ENCODE measurements around the gene OR2J1. TPM values are rescaled to one million over a fixed set of nuclear protein-coding genes. Genes with fewer than 3 reads are reported as not detected.
"Not testable (repeated sequence)": the region's sequence is repeated elsewhere in the genome, so short reads cannot be mapped to it uniquely, and the experiment has no call there.

The OR2J1 gene
- total RNA-seq, 6 donors from 2014 or later, result 0.49 TPM; not detected in 5

DNA sequence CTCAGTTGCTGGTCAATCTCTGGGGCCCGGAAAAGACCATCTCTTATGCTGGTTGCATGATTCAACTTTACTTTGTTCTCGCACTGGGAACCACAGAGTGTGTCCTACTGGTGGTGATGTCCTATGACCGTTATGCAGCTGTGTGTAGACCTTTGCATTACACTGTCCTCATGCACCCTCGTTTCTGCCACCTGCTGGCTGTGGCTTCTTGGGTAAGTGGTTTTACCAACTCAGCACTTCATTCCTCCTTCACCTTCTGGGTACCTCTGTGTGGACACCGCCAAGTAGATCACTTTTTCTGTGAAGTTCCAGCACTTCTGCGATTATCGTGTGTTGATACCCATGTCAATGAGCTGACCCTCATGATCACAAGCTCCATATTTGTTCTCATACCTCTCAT lies 12.8 kb downstream of the OR2J1 start:
- H3K27ac ChIP-seq, result no peak overlapping the region
- ATAC-seq (ENCODE audit: low FRiP score in 2 of 2), result no peak
- 71% methylated on average over 7 of the region's 7 CpGs for whole genome bisulfite sequencing, 2 donors

DNA sequence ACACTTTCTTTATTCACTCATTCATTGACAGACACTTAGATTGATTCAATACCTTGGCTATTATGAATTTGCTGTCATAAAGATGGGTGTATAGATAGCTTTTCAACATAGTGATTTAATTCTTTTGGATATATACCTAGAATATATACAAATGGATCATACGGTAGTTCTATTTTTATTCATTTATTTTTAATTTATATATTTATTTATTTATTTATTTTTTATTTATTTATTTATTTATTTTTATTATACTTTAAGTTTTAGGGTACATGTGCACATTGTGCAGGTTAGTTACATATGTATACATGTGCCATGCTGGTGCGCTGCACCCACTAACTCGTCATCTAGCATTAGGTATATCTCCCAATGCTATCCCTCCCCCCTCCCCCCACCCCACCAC lies 15.7 kb downstream of the OR2J1 start:
- H3K9me3 ChIP-seq; ATAC-seq (ENCODE audit: low FRiP score in 2 of 2); H3K4me3 ChIP-seq: not testable (repeated sequence)

More for the DNA sequence above, 12.8 kb downstream of the OR2J1 start:
- Histone ChIP-seq H3K9me3 (no peaks in the 10 kb centered on the region), H3K36me3 (no peaks in the 10 kb centered on the region), H3K4me3 (no peak overlapping the region), H3K4me1 (no peaks in the 10 kb centered on the region), H3K27me3 (no peaks in the 10 kb centered on the region)
- DNase-seq, result no peak
- TF ChIP-seq, protein P1, sequence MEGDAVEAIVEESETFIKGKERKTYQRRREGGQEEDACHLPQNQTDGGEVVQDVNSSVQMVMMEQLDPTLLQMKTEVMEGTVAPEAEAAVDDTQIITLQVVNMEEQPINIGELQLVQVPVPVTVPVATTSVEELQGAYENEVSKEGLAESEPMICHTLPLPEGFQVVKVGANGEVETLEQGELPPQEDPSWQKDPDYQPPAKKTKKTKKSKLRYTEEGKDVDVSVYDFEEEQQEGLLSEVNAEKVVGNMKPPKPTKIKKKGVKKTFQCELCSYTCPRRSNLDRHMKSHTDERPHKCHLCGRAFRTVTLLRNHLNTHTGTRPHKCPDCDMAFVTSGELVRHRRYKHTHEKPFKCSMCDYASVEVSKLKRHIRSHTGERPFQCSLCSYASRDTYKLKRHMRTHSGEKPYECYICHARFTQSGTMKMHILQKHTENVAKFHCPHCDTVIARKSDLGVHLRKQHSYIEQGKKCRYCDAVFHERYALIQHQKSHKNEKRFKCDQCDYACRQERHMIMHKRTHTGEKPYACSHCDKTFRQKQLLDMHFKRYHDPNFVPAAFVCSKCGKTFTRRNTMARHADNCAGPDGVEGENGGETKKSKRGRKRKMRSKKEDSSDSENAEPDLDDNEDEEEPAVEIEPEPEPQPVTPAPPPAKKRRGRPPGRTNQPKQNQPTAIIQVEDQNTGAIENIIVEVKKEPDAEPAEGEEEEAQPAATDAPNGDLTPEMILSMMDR (IDR thresholded peaks at IDR 0.05), result no peak
- TF ChIP-seq EP300 (IDR thresholded peaks at IDR 0.05), result no peak
- no peak for TF ChIP-seq POLR2AphosphoS5 (IDR thresholded peaks at IDR 0.05)
- TF ChIP-seq POLR2A (IDR thresholded peaks at IDR 0.05), result no peak

DNA sequence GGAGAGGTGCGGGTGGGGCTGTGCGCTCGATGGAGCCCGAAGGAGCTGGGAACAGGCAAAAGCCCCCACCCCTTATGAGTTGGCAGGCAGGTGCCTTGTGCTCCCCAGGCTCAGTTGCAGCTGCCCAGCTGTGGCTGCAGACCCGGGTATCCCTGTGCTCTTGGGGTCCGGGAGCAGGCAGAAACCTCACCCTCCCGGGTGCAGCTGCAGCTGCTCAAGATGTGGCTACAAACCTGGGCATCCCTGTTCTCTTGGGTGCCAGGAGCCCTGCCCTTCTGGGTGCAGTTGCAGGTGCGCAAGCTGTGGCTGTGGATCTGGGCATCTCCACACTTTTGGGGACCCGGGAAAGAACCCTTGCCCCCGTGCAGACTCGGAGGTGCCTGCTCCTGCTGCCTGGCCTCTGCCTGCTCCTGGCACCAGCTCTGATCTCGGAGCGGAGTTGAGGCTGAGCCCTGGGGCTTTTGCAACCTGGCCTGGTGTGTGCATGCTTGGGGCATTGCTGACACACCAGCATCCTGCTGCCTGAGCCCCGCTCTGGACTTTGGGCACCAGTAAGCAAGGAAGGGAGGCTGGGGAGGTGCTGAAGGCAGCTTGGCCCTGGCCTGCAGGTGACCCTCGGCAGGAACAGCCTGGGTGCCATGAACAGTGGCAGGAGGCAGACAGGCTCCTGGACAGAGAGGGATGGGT lies 30.2 kb downstream of the OR2J1 start:
- ATAC-seq (ENCODE audit: low FRiP score in 2 of 2), result peak; percentile 28 to 30

More for the DNA sequence above, 15.7 kb downstream of the OR2J1 start:
- not testable (repeated sequence) for H3K36me3 ChIP-seq, H3K4me1 ChIP-seq, H3K27ac ChIP-seq, H3K27me3 ChIP-seq, DNase-seq
- WGBS, 2 donors, result 82 to 97% methylated on average over 2 to 3 of the region's 3 CpGs

DNA sequence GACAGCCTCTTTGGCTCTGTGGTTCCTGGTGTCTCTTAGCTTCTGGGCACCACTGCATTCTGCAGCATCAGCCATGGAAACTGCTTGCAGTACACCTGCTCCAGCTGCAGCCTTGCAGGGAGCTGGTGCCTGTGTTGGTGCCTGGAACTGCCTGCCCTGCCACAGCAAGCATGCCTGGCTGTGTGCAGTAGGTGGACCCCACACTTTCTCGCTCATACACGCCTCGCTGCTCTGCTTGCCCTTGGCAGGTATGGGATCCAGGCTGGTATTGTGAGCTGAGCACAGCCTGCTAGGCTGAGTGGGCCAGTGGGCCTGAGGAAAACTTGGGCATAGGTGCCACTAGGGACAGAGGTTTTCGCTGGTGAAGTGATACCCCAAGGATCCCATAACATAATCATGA lies 31.4 kb downstream of the OR2J1 start:
- no peaks in the 10 kb centered on the region for H3K36me3 ChIP-seq
- WGBS, 2 donors, result 73 to 80% methylated on average over 1 to 4 of the region's 4 CpGs
- H3K27ac ChIP-seq, result no peak overlapping the region
- TF ChIP-seq, protein P1 (IDR thresholded peaks at IDR 0.05), result no peak
- TF ChIP-seq POLR2A (IDR thresholded peaks at IDR 0.05) (no peak), POLR2AphosphoS5 (IDR thresholded peaks at IDR 0.05) (no peak), EP300 (IDR thresholded peaks at IDR 0.05) (no peak)
- peak in 1 of 2 donors; percentile 24 for DNase-seq
- H3K9me3 ChIP-seq, result no peaks in the 10 kb centered on the region
- H3K4me1 ChIP-seq, result no peaks in the 10 kb centered on the region
- peak; percentile 14 to 61 for ATAC-seq (ENCODE audit: low FRiP score in 2 of 2)
- no peak overlapping the region for H3K4me3 ChIP-seq
- H3K27me3 ChIP-seq, result no peaks in the 10 kb centered on the region

More for the DNA sequence above, 30.2 kb downstream of the OR2J1 start:
- H3K4me1 ChIP-seq, result no peaks in the 10 kb centered on the region
- H3K4me3 ChIP-seq, result no peak overlapping the region
- no peaks in the 10 kb centered on the region for H3K36me3 ChIP-seq
- no peak for TF ChIP-seq EP300 (IDR thresholded peaks at IDR 0.05)
- peak in 1 of 2 donors; percentile 53 for DNase-seq
- WGBS, 2 donors, result 68 to 85% methylated on average over 9 to 10 of the region's 15 CpGs
- no peak overlapping the region for H3K27ac ChIP-seq
- no peaks in the 10 kb centered on the region for H3K27me3 ChIP-seq
- no peaks in the 10 kb centered on the region for H3K9me3 ChIP-seq

DNA sequence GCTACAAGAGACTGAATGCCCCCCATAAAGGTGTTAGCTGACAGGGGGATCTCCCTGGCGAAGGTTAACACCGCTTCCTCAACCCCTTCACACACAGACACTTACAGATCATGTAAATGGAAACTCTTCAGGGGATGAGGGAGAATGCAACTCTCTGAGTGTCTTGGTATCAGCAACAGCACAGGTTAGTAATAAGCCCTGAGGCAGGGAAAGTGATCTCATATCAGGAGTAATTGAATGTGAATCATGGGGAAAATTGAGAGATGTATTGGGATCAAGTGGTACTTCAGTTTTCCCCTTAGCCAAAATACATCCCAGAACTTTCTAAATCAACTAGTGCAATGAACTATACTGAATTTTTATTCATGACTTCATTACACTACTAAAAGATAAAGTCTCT lies 32.4 kb downstream of the OR2J1 start:
- Histone ChIP-seq H3K4me1 (no peaks in the 10 kb centered on the region), H3K4me3 (no peak overlapping the region), H3K27ac (no peak overlapping the region), H3K27me3 (no peaks in the 10 kb centered on the region), H3K9me3 (no peaks in the 10 kb centered on the region), H3K36me3 (no peaks in the 10 kb centered on the region)
- DNase-seq (no peak), ATAC-seq (ENCODE audit: low FRiP score in 2 of 2) (no peak)
- TF ChIP-seq, protein P1 (IDR thresholded peaks at IDR 0.05), result no peak
- TF ChIP-seq POLR2A (IDR thresholded peaks at IDR 0.05), result no peak
- TF ChIP-seq EP300 (IDR thresholded peaks at IDR 0.05), result no peak
- TF ChIP-seq POLR2AphosphoS5 (IDR thresholded peaks at IDR 0.05), result no peak
- WGBS, 2 donors, result 70 to 73% methylated on average over 2 of the region's 2 CpGs

DNA sequence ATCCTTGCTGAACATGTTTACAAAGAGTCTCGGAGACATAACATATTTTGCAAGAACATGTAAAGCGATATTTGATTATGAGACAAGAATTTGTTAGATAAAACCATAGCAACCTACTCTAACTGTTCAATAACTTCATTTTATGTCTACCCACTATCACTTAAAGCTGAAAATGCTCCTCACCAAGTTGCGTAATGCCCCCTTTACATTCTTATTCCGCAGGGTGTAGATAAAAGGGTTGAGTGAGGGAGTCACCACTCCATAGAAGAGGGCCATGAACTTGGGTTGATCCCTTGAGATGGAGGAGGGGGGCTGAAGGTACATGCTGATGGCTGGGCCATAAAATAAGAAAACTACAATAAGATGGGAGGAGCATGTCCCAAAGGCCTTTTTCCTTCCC lies 38.4 kb downstream of the OR2J1 start:
- Histone ChIP-seq H3K4me3 (no peak overlapping the region), H3K27me3 (no peaks in the 10 kb centered on the region), H3K36me3 (no peaks in the 10 kb centered on the region), H3K4me1 (no peaks in the 10 kb centered on the region), H3K9me3 (no peaks in the 10 kb centered on the region), H3K27ac (no peak overlapping the region)
- no peak for DNase-seq
- TF ChIP-seq, protein P1 (IDR thresholded peaks at IDR 0.05), result no peak
- TF ChIP-seq POLR2AphosphoS5 (IDR thresholded peaks at IDR 0.05) (no peak), EP300 (IDR thresholded peaks at IDR 0.05) (no peak), POLR2A (IDR thresholded peaks at IDR 0.05) (no peak)
- WGBS, 2 donors, result 79 to 80% methylated on average over 4 of the region's 4 CpGs
- no peak for ATAC-seq (ENCODE audit: low FRiP score in 2 of 2)
